C4-2B (cell line): Measurements from ENCODE around the gene TRIM17.

ENCODE experiments used
- CTCF ChIP-seq: fragments of 450-650 bp; conservative IDR thresholded peaks from 2 replicates; pipeline ENCODE4 v1.5.1; 2017; ENCODE audit warnings: mild to moderate bottlenecking
- ZFX ChIP-seq: fragments of 450-650 bp; IDR thresholded peaks from 2 replicates; pipeline ENCODE4 v1.6.1; 2017

GRCh38 chr1:228410671-228411070 is 6.0 kb downstream of the TRIM17 start:
- TF ChIP-seq CTCF: no peak
- no peak for TF ChIP-seq ZFX
